BLaER1 treated with 17β-estradiol and CSF1 and Interleukin-3, amounts not matched to agents 10 nM and 100 nM (cell line): ENCODE results near the gene ADPRH.

Experiments
- H3K27ac ChIP-seq, 11 experiments: shearing (Covaris generic); formaldehyde crosslinking; 2 replicates each; pipeline ENCODE4 v1.8.1; 2022
- H3K27me3 ChIP-seq, 11 experiments: shearing (Covaris generic); formaldehyde crosslinking; 2 replicates each; pipeline ENCODE4 v1.8.1; 2022
- H3K36me3 ChIP-seq, 11 experiments: shearing (Covaris generic); formaldehyde crosslinking; 2 replicates each; pipeline ENCODE4 v1.8.1; 2022
- H3K4me1 ChIP-seq, 10 experiments: shearing (Covaris generic); formaldehyde crosslinking; 2 replicates each; pipeline ENCODE4 v1.8.1; 2022
- H3K4me2 ChIP-seq, 11 experiments: shearing (Covaris generic); formaldehyde crosslinking; 2 replicates each; pipeline ENCODE4 v1.8.1; 2022
- H3K4me3 ChIP-seq, 10 experiments: shearing (Covaris generic); formaldehyde crosslinking; 2 replicates each; pipeline ENCODE4 v1.8.1; 2022
- H3K9ac ChIP-seq, 11 experiments: shearing (Covaris generic); formaldehyde crosslinking; 2 replicates each; pipeline ENCODE4 v1.8.1; 2022
- H3K9me3 ChIP-seq, 11 experiments: shearing (Covaris generic); formaldehyde crosslinking; replicated peaks in 1 of 11; 2 replicates each; pipeline ENCODE4 v1.8.1; 2022
- H4K20me1 ChIP-seq, 11 experiments: shearing (Covaris generic); formaldehyde crosslinking; 2 replicates each; pipeline ENCODE4 v1.8.1; 2022
- Cebpa-rat ChIP-seq, 11 experiments: shearing (Covaris generic); IDR thresholded peaks; 2 replicates each; pipeline ENCODE4 v1.8.1; 2022

The ADPRH gene

DNA sequence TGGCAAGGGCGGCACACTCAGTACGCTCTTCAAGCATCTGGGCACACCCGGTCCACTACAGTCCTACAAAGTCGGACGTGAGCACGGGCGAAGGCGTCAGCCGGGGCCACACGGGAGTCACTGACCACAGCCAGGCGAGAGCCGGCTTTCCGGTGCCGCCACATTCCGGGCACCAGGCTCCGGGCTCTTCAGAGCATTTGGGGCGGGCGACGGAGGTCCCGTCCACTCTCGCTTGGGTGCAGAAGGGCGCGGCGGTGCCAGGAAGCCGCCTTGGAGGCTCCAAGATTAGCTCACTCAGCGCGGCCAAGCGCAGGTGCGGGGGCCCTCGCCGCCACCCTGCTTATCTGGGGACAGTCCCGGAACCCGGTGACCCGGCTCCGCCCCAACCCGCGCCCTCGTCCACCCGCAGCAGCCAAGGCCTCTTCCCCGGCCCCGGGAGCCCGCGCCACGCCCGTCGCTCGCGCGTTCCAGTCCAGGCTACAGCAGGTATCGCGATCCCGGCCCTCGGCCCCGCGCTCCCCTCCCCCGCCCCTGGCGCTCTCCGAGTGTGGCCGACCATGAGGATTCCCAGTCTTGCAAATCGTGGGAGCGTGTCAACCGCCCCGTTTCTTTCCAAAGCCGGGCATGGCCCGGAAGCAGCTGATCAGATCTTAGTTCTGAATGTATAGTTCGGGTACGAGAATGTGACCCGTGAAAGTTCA lies at the start of gene ADPRH:
ADPRH (plus strand) TSS at position 127 of the 701 bp plus-strand sequence. CDS start 2,678 bp downstream, outside the sequence.
- TF ChIP-seq Cebpa-rat (IDR thresholded peaks at IDR 0.05): no peak
- peak within 1 kb of the TSS in 7 of 11 experiments; percentile 5 to 75 (median 72); a peak in 14 of 22 replicates for H3K27ac ChIP-seq
- H3K4me3 ChIP-seq: peak within 1 kb of the TSS; percentile 41 to 68 (median 57)

GRCh38 chr3:119529883-119530282 lies 49.4 kb upstream of the ADPRH start:
- H3K4me2 ChIP-seq: no peak overlapping the region
- no peak overlapping the region for H3K27ac ChIP-seq
- peaks cover 0 to 12% (median 0%) of the 10 kb centered on the region in 10 experiments; a peak in 4 of 20 replicates for H3K4me1 ChIP-seq
- H3K4me3 ChIP-seq: no peak overlapping the region
- H3K9me3 ChIP-seq: no peaks in the 10 kb centered on the region
- H4K20me1 ChIP-seq: no peaks in the 10 kb centered on the region; a peak in 1 of 22 replicates
- no peak overlapping the region for H3K9ac ChIP-seq
- TF ChIP-seq Cebpa-rat (IDR thresholded peaks at IDR 0.05): no peak
- H3K36me3 ChIP-seq: peaks cover 6 to 93% (median 14%) of the 10 kb centered on the region in 11 experiments; a peak in 18 of 22 replicates
- no peaks in the 10 kb centered on the region for H3K27me3 ChIP-seq

More for the DNA sequence above, at the start of gene ADPRH:
- H3K4me1 ChIP-seq: peaks cover 5 to 38% (median 14%) of the 10 kb centered on the region in 10 experiments; a peak in 16 of 20 replicates
- no peaks in the 10 kb centered on the region for H3K36me3 ChIP-seq
- peak within 1 kb of the TSS; percentile 18 to 76 (median 50); a peak in 20 of 22 replicates for H3K9ac ChIP-seq
- peaks cover 0 to 10% (median 5%) of the 10 kb centered on the region in 11 experiments; a peak in 12 of 22 replicates for H3K9me3 ChIP-seq
- H3K4me2 ChIP-seq: peak within 1 kb of the TSS; percentile 77 to 90 (median 85)
- no peaks in the 10 kb centered on the region for H4K20me1 ChIP-seq
- H3K27me3 ChIP-seq: peaks cover 18 to 39% (median 32%) of the 10 kb centered on the region in 11 experiments

DNA sequence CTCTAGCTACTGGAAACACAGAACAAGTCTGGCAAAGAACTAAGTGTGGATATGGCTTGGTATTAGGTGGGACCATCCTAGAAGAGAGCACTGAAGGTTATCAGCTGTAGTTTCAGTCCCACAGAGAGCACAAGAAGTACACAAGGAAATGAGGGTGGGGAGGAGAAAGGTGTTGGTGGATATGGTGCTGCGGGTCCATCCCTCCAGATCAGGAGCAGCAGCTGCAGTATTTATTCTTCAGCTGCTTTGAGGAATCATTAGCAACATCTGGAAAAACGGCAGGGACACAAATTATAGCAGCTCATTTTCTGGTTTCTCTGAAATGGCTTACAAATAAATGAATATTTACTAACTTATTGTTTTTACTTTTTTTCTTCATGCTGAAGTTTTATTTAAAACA lies 48.8 kb upstream of the ADPRH start:
- Histone ChIP-seq H4K20me1 (no peaks in the 10 kb centered on the region), H3K9me3 (no peaks in the 10 kb centered on the region), H3K4me2 (no peak overlapping the region), H3K27ac (no peak overlapping the region), H3K36me3 (peaks cover under 1 to 94% (median 8%) of the 10 kb centered on the region in 11 experiments; a peak in 17 of 22 replicates), H3K4me3 (no peak overlapping the region), H3K4me1 (peaks cover 0 to 6% (median 0%) of the 10 kb centered on the region in 10 experiments; a peak in 3 of 20 replicates), H3K9ac (no peak overlapping the region), H3K27me3 (no peaks in the 10 kb centered on the region)
- no peak for TF ChIP-seq Cebpa-rat (IDR thresholded peaks at IDR 0.05)

GRCh38 chr3:119531151-119531550 lies 48.1 kb upstream of the ADPRH start:
- no peak overlapping the region for H3K4me2 ChIP-seq
- peaks cover 0 to 95% (median 3%) of the 10 kb centered on the region in 11 experiments; a peak in 9 of 22 replicates for H3K36me3 ChIP-seq
- TF ChIP-seq Cebpa-rat (IDR thresholded peaks at IDR 0.05): no peak
- no peak overlapping the region for H3K9ac ChIP-seq
- H3K4me1 ChIP-seq: 0 out of 20 replicates have a peak, but pooled peaks cover 0 to 5% (median 0%) of the 10 kb centered on the region in 10 experiments
- H3K27ac ChIP-seq: no peak overlapping the region
- H3K4me3 ChIP-seq: no peak overlapping the region
- no peaks in the 10 kb centered on the region for H4K20me1 ChIP-seq
- H3K9me3 ChIP-seq: no peaks in the 10 kb centered on the region
- no peaks in the 10 kb centered on the region for H3K27me3 ChIP-seq

GRCh38 chr3:119534296-119534695 lies 45.0 kb upstream of the ADPRH start:
- Histone ChIP-seq H3K9me3 (no peaks in the 10 kb centered on the region), H3K4me3 (no peak overlapping the region), H3K9ac (no peak overlapping the region), H3K4me1 (peaks cover 0 to 25% (median 8%) of the 10 kb centered on the region in 10 experiments; a peak in 13 of 20 replicates), H3K27ac (no peak overlapping the region), H3K4me2 (no peak overlapping the region), H3K27me3 (no peaks in the 10 kb centered on the region), H3K36me3 (peaks cover 0 to 84% (median 0%) of the 10 kb centered on the region in 11 experiments; a peak in 5 of 22 replicates), H4K20me1 (no peaks in the 10 kb centered on the region)
- TF ChIP-seq Cebpa-rat (IDR thresholded peaks at IDR 0.05): no peak

- no peak overlapping the region for H3K9ac ChIP-seq
- no peak for TF ChIP-seq Cebpa-rat (IDR thresholded peaks at IDR 0.05)
- no peak overlapping the region for H3K4me2 ChIP-seq
- H3K27ac ChIP-seq: no peak overlapping the region
- H4K20me1 ChIP-seq: no peaks in the 10 kb centered on the region
- no peaks in the 10 kb centered on the region for H3K27me3 ChIP-seq
- H3K36me3 ChIP-seq: peaks cover 0 to 75% (median 0%) of the 10 kb centered on the region in 11 experiments; a peak in 5 of 22 replicates
- H3K4me1 ChIP-seq: peaks cover 0 to 38% (median 8%) of the 10 kb centered on the region in 10 experiments; a peak in 13 of 20 replicates
- H3K4me3 ChIP-seq: no peak overlapping the region
- no peaks in the 10 kb centered on the region for H3K9me3 ChIP-seq
Measured at GRCh38 chr3:119536757-119537156, 42.5 kb upstream of the ADPRH start.

- H4K20me1 ChIP-seq: no peaks in the 10 kb centered on the region
- TF ChIP-seq Cebpa-rat (IDR thresholded peaks at IDR 0.05): no peak
- no peak overlapping the region for H3K9ac ChIP-seq
- H3K4me1 ChIP-seq: peaks cover 0 to 38% (median 8%) of the 10 kb centered on the region in 10 experiments; a peak in 13 of 20 replicates
- peak overlapping the region in 2 of 11 experiments; percentile 29 to 38; a peak in 3 of 22 replicates for H3K27ac ChIP-seq
- H3K36me3 ChIP-seq: peaks cover 0 to 72% (median 0%) of the 10 kb centered on the region in 11 experiments; a peak in 5 of 22 replicates
- no peaks in the 10 kb centered on the region for H3K27me3 ChIP-seq
- H3K9me3 ChIP-seq: no peaks in the 10 kb centered on the region
- peak overlapping the region in 9 of 11 experiments; percentile 5 to 67 (median 35); a peak in 10 of 22 replicates for H3K4me2 ChIP-seq
- H3K4me3 ChIP-seq: no peak overlapping the region
Measured at GRCh38 chr3:119538772-119539171, 40.5 kb upstream of the ADPRH start.

- Histone ChIP-seq H3K4me1 (peaks cover 0 to 52% (median 8%) of the 10 kb centered on the region in 10 experiments; a peak in 13 of 20 replicates), H3K9ac (no peak overlapping the region), H3K4me2 (no peak overlapping the region; a peak in 1 of 22 replicates), H3K36me3 (peaks cover 0 to 63% (median 0%) of the 10 kb centered on the region in 11 experiments; a peak in 5 of 22 replicates), H3K27me3 (no peaks in the 10 kb centered on the region), H3K9me3 (no peaks in the 10 kb centered on the region), H4K20me1 (no peaks in the 10 kb centered on the region), H3K27ac (no peak overlapping the region), H3K4me3 (no peak overlapping the region)
- TF ChIP-seq Cebpa-rat (IDR thresholded peaks at IDR 0.05): no peak
Measured at GRCh38 chr3:119541547-119541946, 37.7 kb upstream of the ADPRH start.

DNA sequence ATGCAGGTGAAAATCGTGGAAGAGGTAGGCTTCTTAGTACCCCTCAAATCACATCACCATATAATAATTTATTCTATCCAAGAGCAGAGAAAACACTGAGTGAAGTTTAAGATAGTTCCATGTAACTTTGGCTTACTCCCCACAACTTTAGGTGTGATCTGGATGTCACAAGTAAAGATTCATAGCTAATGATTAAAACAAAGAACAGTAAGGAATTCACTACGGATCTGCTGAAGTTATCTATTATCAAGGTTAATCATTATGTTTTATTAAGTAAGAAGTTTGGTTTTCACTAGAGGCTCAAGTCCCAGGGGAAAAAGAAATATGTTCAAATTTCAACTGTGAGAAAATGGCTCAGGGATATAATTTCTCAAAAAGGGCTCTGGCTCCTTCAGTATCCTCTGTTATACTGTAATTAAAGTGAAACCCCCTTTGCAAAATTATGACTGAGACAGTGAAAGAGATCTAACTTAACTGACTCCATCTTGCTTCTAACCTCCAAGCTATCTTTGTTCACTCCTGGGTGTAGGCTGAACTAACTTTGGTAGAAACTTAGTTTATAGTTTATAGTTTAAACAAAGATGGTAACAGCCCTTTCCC lies 37.0 kb upstream of the ADPRH start:
- H3K27me3 ChIP-seq: no peaks in the 10 kb centered on the region

More for the DNA sequence above, 37.0 kb upstream of the ADPRH start:
- no peak overlapping the region for H3K9ac ChIP-seq
- H3K4me2 ChIP-seq: no peak overlapping the region
- peaks cover 0 to 60% (median 8%) of the 10 kb centered on the region in 10 experiments; a peak in 13 of 20 replicates for H3K4me1 ChIP-seq
- H3K9me3 ChIP-seq: no peaks in the 10 kb centered on the region
- H3K36me3 ChIP-seq: peaks cover 0 to 55% (median 0%) of the 10 kb centered on the region in 11 experiments; a peak in 4 of 22 replicates
- no peak overlapping the region for H3K4me3 ChIP-seq
- TF ChIP-seq Cebpa-rat (IDR thresholded peaks at IDR 0.05): no peak
- H3K27ac ChIP-seq: no peak overlapping the region
- H4K20me1 ChIP-seq: no peaks in the 10 kb centered on the region
